Immature natural killer cell (primary cell): ENCODE measurements around the gene UCHL1. TPM values are rescaled to one million over a fixed set of nuclear protein-coding genes. Genes with fewer than 3 reads are reported as not detected.
A peak's percentile ranks its signal among the peaks of the same experiment; 100 is the strongest.
"Not testable (repeated sequence)": the region's sequence is repeated elsewhere in the genome, so short reads cannot be mapped to it uniquely, and the experiment has no call there.

Experiments
- DNase-seq, 3 donors: peaks; one replicate each; pipeline ENCODE4 v3.0.0; 2022; ENCODE audit warnings: mixed read lengths in 1 of 3
- H3K27ac Mint-ChIP-seq, 6 donors: one replicate each; pipeline ENCODE4 v1.8.0; 2020; ENCODE audit warnings: mixed read lengths in 6 of 6, mild to moderate bottlenecking in 5 of 6, inconsistent platforms in 4 of 6, moderate library complexity in 3 of 6
- H3K27me3 Mint-ChIP-seq, 3 donors: one replicate each; pipeline ENCODE4 v1.8.0; 2020 to 2021; ENCODE audit warnings: low read depth in 3 of 3, mild to moderate bottlenecking in 3 of 3, mixed read lengths in 3 of 3, moderate library complexity in 3 of 3, inconsistent platforms in 1 of 3
- H3K36me3 Mint-ChIP-seq, 3 donors: one replicate each; pipeline ENCODE4 v1.8.0; 2020; ENCODE audit warnings: mixed read lengths in 3 of 3, inconsistent platforms in 2 of 3, mild to moderate bottlenecking in 2 of 3
- H3K4me1 Mint-ChIP-seq, 2 donors: one replicate each; pipeline ENCODE4 v1.8.0; 2020; ENCODE audit warnings: inconsistent platforms in 2 of 2, mild to moderate bottlenecking in 2 of 2, mixed read lengths in 2 of 2, moderate library complexity in 1 of 2
- H3K4me3 Mint-ChIP-seq, 5 donors: one replicate each; pipeline ENCODE4 v1.8.0; 2020; ENCODE audit warnings: mild to moderate bottlenecking in 5 of 5, mixed read lengths in 5 of 5, inconsistent platforms in 3 of 5, moderate library complexity in 3 of 5
- H3K9me3 Mint-ChIP-seq, 6 donors: one replicate each; pipeline ENCODE4 v1.8.0; 2020; ENCODE audit warnings: mild to moderate bottlenecking in 6 of 6, mixed read lengths in 6 of 6, inconsistent platforms in 4 of 6, moderate library complexity in 3 of 6
- polyA plus RNA-seq, 3 donors: library from polyadenylated mRNA; unstranded; fragments of 300-500 nt; fragmentation: Illumina TruSeq; gene quantifications; one replicate each; pipeline ENCODE4 v1.2.3, GENCODE V29; 2021

UCHL1 gene
- polyA plus RNA-seq, 3 donors from 2014 or later, result not detected

- Mint-ChIP-seq H3K27ac (no peak overlapping the region), H3K4me3 (peak overlapping the region in 3 of 5 donors; percentile 57 to 68 (median 60)), H3K27me3 (peaks cover 0 to 15% (median 7%) of the 10 kb centered on the region in 3 donors), H3K36me3 (peaks cover 0 to 4% (median 0%) of the 10 kb centered on the region in 3 donors), H3K9me3 (peaks cover 0 to 13% (median 4%) of the 10 kb centered on the region in 6 donors), H3K4me1 (peaks cover 5 to 6% of the 10 kb centered on the region in 2 donors)
- DNase-seq, result no peak
These were observed 651 bp downstream of the UCHL1 start for GRCh38 chr4:41257257-41257901.

GRCh38 chr4:41257906-41258305 is 1.2 kb downstream of the UCHL1 start:
- Mint-ChIP-seq H3K4me3 (peak overlapping the region; percentile 4 to 68 (median 57)), H3K9me3 (peaks cover 0 to 13% (median 4%) of the 10 kb centered on the region in 6 donors), H3K36me3 (peaks cover 0 to 4% (median 0%) of the 10 kb centered on the region in 3 donors), H3K4me1 (peaks cover 5 to 6% of the 10 kb centered on the region in 2 donors), H3K27me3 (peaks cover 0 to 15% (median 7%) of the 10 kb centered on the region in 3 donors), H3K27ac (no peak overlapping the region)
- no peak for DNase-seq

GRCh38 chr4:41258783-41259182 is 2.1 kb downstream of the UCHL1 start:
- Mint-ChIP-seq H3K27ac (no peak overlapping the region), H3K9me3 (peaks cover 0 to 13% (median 3%) of the 10 kb centered on the region in 6 donors), H3K36me3 (peaks cover 0 to 4% (median 0%) of the 10 kb centered on the region in 3 donors), H3K27me3 (peaks cover 0 to 15% (median 7%) of the 10 kb centered on the region in 3 donors), H3K4me3 (no peak overlapping the region), H3K4me1 (peaks cover 5 to 6% of the 10 kb centered on the region in 2 donors)
- no peak for DNase-seq

GRCh38 chr4:41260116-41260733 is 3.5 kb downstream of the UCHL1 start:
- Mint-ChIP-seq H3K4me1 (peaks cover 5 to 6% of the 10 kb centered on the region in 2 donors), H3K4me3 (no peak overlapping the region), H3K27me3 (peaks cover 0 to 12% (median 7%) of the 10 kb centered on the region in 3 donors), H3K9me3 (peaks cover 0 to 13% (median 3%) of the 10 kb centered on the region in 6 donors), H3K36me3 (peaks cover 0 to 4% (median 0%) of the 10 kb centered on the region in 3 donors), H3K27ac (no peak overlapping the region)
- no peak for DNase-seq

- peaks cover 5 to 6% of the 10 kb centered on the region in 2 donors for H3K4me1 Mint-ChIP-seq
- no peak overlapping the region for H3K27ac Mint-ChIP-seq
- H3K9me3 Mint-ChIP-seq, result peaks cover 0 to 6% (median 2%) of the 10 kb centered on the region in 6 donors
- H3K36me3 Mint-ChIP-seq, result peaks cover 0 to 4% (median 0%) of the 10 kb centered on the region in 3 donors
- no peak for DNase-seq
- peaks cover 0 to 7% (median 6%) of the 10 kb centered on the region in 3 donors for H3K27me3 Mint-ChIP-seq
- no peak overlapping the region for H3K4me3 Mint-ChIP-seq
These were observed 5.5 kb downstream of the UCHL1 start for GRCh38 chr4:41262198-41262597.

- no peak overlapping the region for H3K4me3 Mint-ChIP-seq
- no peaks in the 10 kb centered on the region for H3K36me3 Mint-ChIP-seq
- DNase-seq, result no peak
- H3K27me3 Mint-ChIP-seq, result peaks cover 0 to 6% (median 0%) of the 10 kb centered on the region in 3 donors
- H3K4me1 Mint-ChIP-seq, result no peaks in the 10 kb centered on the region
- H3K9me3 Mint-ChIP-seq, result no peaks in the 10 kb centered on the region
- H3K27ac Mint-ChIP-seq, result no peak overlapping the region
These were observed 7.5 kb downstream of the UCHL1 start for GRCh38 chr4:41264212-41264611.

- H3K27me3 Mint-ChIP-seq, result peaks cover 0 to 2% (median 0%) of the 10 kb centered on the region in 3 donors
- H3K36me3 Mint-ChIP-seq, result no peaks in the 10 kb centered on the region
These were observed 11.3 kb downstream of the UCHL1 start for GRCh38 chr4:41267997-41268396.

GRCh38 chr4:41268721-41269517 is 12.2 kb downstream of the UCHL1 start:
- Mint-ChIP-seq H3K27me3 (peaks cover 0 to 2% (median 0%) of the 10 kb centered on the region in 3 donors), H3K4me3 (no peak overlapping the region), H3K36me3 (no peaks in the 10 kb centered on the region), H3K9me3 (no peaks in the 10 kb centered on the region), H3K27ac (no peak overlapping the region), H3K4me1 (no peaks in the 10 kb centered on the region)
- no peak for DNase-seq

More at GRCh38 chr4:41267997-41268396, 11.3 kb downstream of the UCHL1 start:
- no peaks in the 10 kb centered on the region for H3K9me3 Mint-ChIP-seq
- no peak overlapping the region for H3K27ac Mint-ChIP-seq
- H3K4me1 Mint-ChIP-seq, result no peaks in the 10 kb centered on the region
- H3K4me3 Mint-ChIP-seq, result no peak overlapping the region
- DNase-seq, result no peak

GRCh38 chr4:41269682-41270081 is 13.0 kb downstream of the UCHL1 start:
- no peak for DNase-seq
- Mint-ChIP-seq H3K27ac (no peak overlapping the region), H3K4me1 (no peaks in the 10 kb centered on the region), H3K36me3 (no peaks in the 10 kb centered on the region), H3K4me3 (no peak overlapping the region), H3K27me3 (peaks cover 0 to 2% (median 0%) of the 10 kb centered on the region in 3 donors), H3K9me3 (peaks cover 0 to 1% (median 0%) of the 10 kb centered on the region in 6 donors)

GRCh38 chr4:41275931-41276330 is 19.2 kb downstream of the UCHL1 start:
- H3K27ac Mint-ChIP-seq, H3K27me3 Mint-ChIP-seq, H3K4me3 Mint-ChIP-seq, H3K9me3 Mint-ChIP-seq, H3K4me1 Mint-ChIP-seq, DNase-seq, H3K36me3 Mint-ChIP-seq: not testable (repeated sequence)

GRCh38 chr4:41280010-41280409 is 23.3 kb downstream of the UCHL1 start:
- H3K27me3 Mint-ChIP-seq, result peaks cover under 1 to 3% (median 1%) of the 10 kb centered on the region in 3 donors
- no peaks in the 10 kb centered on the region for H3K9me3 Mint-ChIP-seq
- no peak overlapping the region for H3K4me3 Mint-ChIP-seq
- H3K27ac Mint-ChIP-seq, result no peak overlapping the region
- H3K4me1 Mint-ChIP-seq, result no peaks in the 10 kb centered on the region
- DNase-seq, result no peak
- no peaks in the 10 kb centered on the region for H3K36me3 Mint-ChIP-seq

GRCh38 chr4:41281038-41281634 is 24.4 kb downstream of the UCHL1 start:
- peak; percentile 9 to 30 (median 12) for DNase-seq
- H3K36me3 Mint-ChIP-seq, result no peaks in the 10 kb centered on the region
- H3K27me3 Mint-ChIP-seq, result peaks cover 0 to 3% (median 1%) of the 10 kb centered on the region in 3 donors
- no peak overlapping the region for H3K4me3 Mint-ChIP-seq
- H3K27ac Mint-ChIP-seq, result no peak overlapping the region
- H3K4me1 Mint-ChIP-seq, result no peaks in the 10 kb centered on the region
- no peaks in the 10 kb centered on the region for H3K9me3 Mint-ChIP-seq

GRCh38 chr4:41282366-41282765 is 25.6 kb downstream of the UCHL1 start:
- no peaks in the 10 kb centered on the region for H3K9me3 Mint-ChIP-seq
- peaks cover 1 to 4% (median 3%) of the 10 kb centered on the region in 3 donors for H3K27me3 Mint-ChIP-seq
- no peaks in the 10 kb centered on the region for H3K36me3 Mint-ChIP-seq
- H3K27ac Mint-ChIP-seq, result no peak overlapping the region
- no peaks in the 10 kb centered on the region for H3K4me1 Mint-ChIP-seq
- H3K4me3 Mint-ChIP-seq, result no peak overlapping the region
- no peak for DNase-seq
